K562 (cell line): ENCODE measurements around the gene LY6G6D. TPM values are rescaled to one million over a fixed set of nuclear protein-coding genes. Genes with fewer than 3 reads are reported as not detected.

ENCODE experiments used
- ATF3 ChIP-seq, 2 experiments: fragments of 450-650 bp in 1 of 2; sonication (generic) in 1 of 2; formaldehyde crosslinking in 1 of 2; IDR thresholded peaks in 1 of 2; conservative IDR thresholded peaks in 1 of 2; 2 replicates each; pipeline versions ENCODE4 v1.6.1 to v1.8.1; 2016 to 2023; ENCODE audit warnings: mild to moderate bottlenecking in 2 of 2, moderate library complexity in 2 of 2, inconsistent platforms in 1 of 2, missing genetic modification reagents in 1 of 2
- E2F3 ChIP-seq: fragments of 250-450 bp; sonication (Bioruptor Pico); IDR thresholded peaks from 2 replicates; pipeline ENCODE4 v1.4.0; 2020; ENCODE audit warnings: mild to moderate bottlenecking
- ETS1 ChIP-seq: conservative IDR thresholded peaks from 2 replicates; pipeline ENCODE4 v1.6.1; 2011; ENCODE audit warnings: low read depth, mild to moderate bottlenecking, low read length; ENCODE audit not compliant: control insufficient read depth
- GATAD2A ChIP-seq: fragments of 450-650 bp; IDR thresholded peaks from 2 replicates; pipeline ENCODE4 v1.6.1; 2017
- HMGXB4 ChIP-seq: sonication (generic); formaldehyde crosslinking; IDR thresholded peaks from 2 replicates; pipeline ENCODE4 v1.8.1; 2023; ENCODE audit warnings: mild to moderate bottlenecking, missing genetic modification reagents
- KLF1 ChIP-seq: fragments of 450-650 bp; IDR thresholded peaks from 2 replicates; pipeline ENCODE4 v1.6.1; 2016; ENCODE audit warnings: missing genetic modification characterization, missing compliant biosample characterization
- MTA1 ChIP-seq: fragments of 450-650 bp; IDR thresholded peaks from 2 replicates; pipeline ENCODE4 v1.6.1; 2017; ENCODE audit warnings: borderline replicate concordance
- MTF1 ChIP-seq: fragments of 250-450 bp; sonication (Bioruptor Pico); IDR thresholded peaks from 2 replicates; pipeline ENCODE4 v1.9.0; 2021; ENCODE audit warnings: moderate library complexity, mild to moderate bottlenecking, inconsistent platforms, borderline replicate concordance
- MYC ChIP-seq, 2 experiments: fragments of 250-450 bp in 1 of 2; sonication (Bioruptor Pico) in 1 of 2; IDR thresholded peaks; 2 replicates each; pipeline versions ENCODE4 v1.5.1 to v1.6.1; 2012 to 2021; ENCODE audit warnings: low read depth in 2 of 2, borderline replicate concordance in 1 of 2, improper control_type of control experiment in 1 of 2, low read length in 1 of 2, mild to moderate bottlenecking in 1 of 2, moderate library complexity in 1 of 2
- PHB2 ChIP-seq: fragments of 450-650 bp; IDR thresholded peaks from 2 replicates; pipeline ENCODE4 v1.6.1; 2017; ENCODE audit warnings: low read depth
- POLR2AphosphoS5 ChIP-seq: IDR thresholded peaks from 2 replicates; pipeline ENCODE4 v1.6.1; 2011; ENCODE audit warnings: mild to moderate bottlenecking, low read depth, low read length, moderate library complexity; ENCODE audit not compliant: control insufficient read depth, insufficient read depth
- POLR2B ChIP-seq: fragments of 450-650 bp; IDR thresholded peaks from 2 replicates; pipeline ENCODE4 v1.6.1; 2018; ENCODE audit warnings: low read depth; ENCODE audit not compliant: partially characterized antibody
- POLR3G ChIP-seq: IDR thresholded peaks from 2 replicates; pipeline ENCODE4 v1.6.1; 2011; ENCODE audit not compliant: insufficient read length, insufficient replicate concordance; ENCODE audit errors: extremely low read depth
- RUNX1 ChIP-seq: sonication (generic); IDR thresholded peaks from 2 replicates; pipeline ENCODE4 v1.6.1; 2016; ENCODE audit warnings: antibody characterized with exemption, low read depth
- TEAD2 ChIP-seq: fragments of 450-650 bp; IDR thresholded peaks from 2 replicates; pipeline ENCODE4 v1.6.1; 2016; ENCODE audit warnings: missing genetic modification characterization, control low read depth, missing compliant biosample characterization
- U2AF1 ChIP-seq: fragments of 200-400 bp; formaldehyde crosslinking; optimal IDR thresholded peaks from 2 replicates; pipeline ENCODE3; 2017; ENCODE audit warnings: mild to moderate bottlenecking, low read depth, low read length, moderate library complexity
- XRCC4 ChIP-seq: IDR thresholded peaks from one replicate; pipeline ENCODE4 v1.6.1; 2011; ENCODE audit not compliant: insufficient read depth, insufficient read length; ENCODE audit errors: extremely low read depth
- ZNF263 ChIP-seq: sonication (generic); formaldehyde crosslinking; IDR thresholded peaks from 2 replicates; pipeline ENCODE4 v1.8.0; 2022; ENCODE audit warnings: mild to moderate bottlenecking, missing genetic modification reagents, borderline replicate concordance
- ZNF586 ChIP-seq: fragments of 450-650 bp; formaldehyde crosslinking; conservative IDR thresholded peaks from 2 replicates; pipeline ENCODE4 v1.4.0; 2020; ENCODE audit warnings: mild to moderate bottlenecking, moderate library complexity
- polyA plus RNA-seq, 8 experiments: library from polyadenylated mRNA; depleted of rRNA in 4 of 8; stranded (reverse) in 5 of 8; unstranded in 3 of 8; fragments of >200 nt; fragmentation: Nextera tagmentation in 2 of 8; fragmentation: Illumina TruSeq in 1 of 8; extraction: Ambion mirVana in 2 of 8; extraction: Trizol in 1 of 8; gene quantifications; 2 replicates each; pipeline versions ENCODE4 v1.2.1 to v1.2.3, GENCODE V29; 2011 to 2014; ENCODE audit warnings: inconsistent platforms in 1 of 8, missing spikeins in 1 of 8
- total RNA-seq, 7 experiments: library from RNA; depleted of rRNA in 6 of 7; stranded (reverse); fragments of >200 nt in 6 of 7; fragmentation: Illumina TruSeq in 2 of 7; extraction: Trizol in 2 of 7; gene quantifications; 2 replicates each; pipeline versions ENCODE4 v1.2.1 to v1.2.3, GENCODE V29; 2011 to 2021; ENCODE audit warnings: low replicate concordance in 1 of 7
- TF ChIP-seq, protein P1 (sequence below): fragments of 250-450 bp; sonication (Bioruptor Pico); IDR thresholded peaks from 2 replicates; pipeline ENCODE4 v1.4.0; 2020; ENCODE audit warnings: borderline replicate concordance

The LY6G6D gene
- total and polyA plus RNA-seq, 9 of the 15 experiments (the other 6 are each of a cell fraction or from before 2014, with no cell fraction given): 0.30 to 0.38 TPM; not detected in 7

- TF ChIP-seq HMGXB4 (CRISPR knock-in tag) (no peak; the same call in 1 of the 2 replicates), POLR3G (no peak), ZNF263 (CRISPR knock-in tag) (no peak), KLF1 (tag) (no peak), MTF1 (CRISPR knock-in tag) (0 out of 2 replicates have a peak, but pooled peaks have one; percentile 7), ETS1 (no peak), MYC (IDR thresholded peaks at IDR 0.05; ENCODE audit: low read depth, low read length) (peak; percentile 85), MYC (CRISPR knock-in tag; IDR thresholded peaks at IDR 0.05; ENCODE audit: borderline replicate concordance, low read depth) (peak; percentile 72), U2AF1 (no peak), POLR2AphosphoS5 (peak; percentile 28; the same call in 1 of the 2 replicates), PHB2 (no peak), POLR2B (peak; percentile 46), TEAD2 (tag) (no peak), GATAD2A (peak; percentile 80; the same call in 1 of the 2 replicates), ZNF586 (CRISPR knock-in tag) (no peak), E2F3 (CRISPR knock-in tag) (peak; percentile 74; the same call in 1 of the 2 replicates), XRCC4 (no peak), ATF3 (IDR thresholded peaks at IDR 0.05) (no peak), ATF3 (CRISPR knock-in tag; conservative IDR thresholded peaks at IDR 0.05) (peak; percentile 36; the same call in 1 of the 2 replicates), MTA1 (peak; percentile 42; the same call in 1 of the 2 replicates), RUNX1 (no peak)
- TF ChIP-seq, protein P1, sequence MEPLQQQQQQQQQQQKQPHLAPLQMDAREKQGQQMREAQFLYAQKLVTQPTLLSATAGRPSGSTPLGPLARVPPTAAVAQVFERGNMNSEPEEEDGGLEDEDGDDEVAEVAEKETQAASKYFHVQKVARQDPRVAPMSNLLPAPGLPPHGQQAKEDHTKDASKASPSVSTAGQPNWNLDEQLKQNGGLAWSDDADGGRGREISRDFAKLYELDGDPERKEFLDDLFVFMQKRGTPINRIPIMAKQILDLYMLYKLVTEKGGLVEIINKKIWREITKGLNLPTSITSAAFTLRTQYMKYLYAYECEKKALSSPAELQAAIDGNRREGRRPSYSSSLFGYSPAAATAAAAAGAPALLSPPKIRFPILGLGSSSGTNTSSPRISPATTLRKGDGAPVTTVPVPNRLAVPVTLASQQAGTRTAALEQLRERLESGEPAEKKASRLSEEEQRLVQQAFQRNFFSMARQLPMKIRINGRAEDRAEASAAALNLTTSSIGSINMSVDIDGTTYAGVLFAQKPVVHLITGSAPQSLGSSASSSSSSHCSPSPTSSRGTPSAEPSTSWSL (CRISPR knock-in tag): peak; percentile 95; the same call in 1 of the 2 replicates
Observed at GRCh38 chr6:31725502-31726350, 10.6 kb downstream of the LY6G6D start (continued).
